Cardiac muscle cell (in vitro differentiated cells and primary cell): Measurements from ENCODE around the gene CCDC141. TPM values are rescaled to one million over a fixed set of nuclear protein-coding genes. Genes with fewer than 3 reads are reported as not detected.

Experiments
- DNase-seq, 2 donors: peaks; one replicate each; pipeline versions ENCODE4 v3.0.0 to v3.0.0-alpha.2; 2010 to 2017; ENCODE audit warnings: low read depth in 1 of 2, low spot score in 1 of 2
- H3K27ac ChIP-seq: fragments of 200-600 bp; sonication (generic); 2 replicates; pipeline ENCODE4 v1.5.1; 2016
- H3K27me3 ChIP-seq: fragments of 200-600 bp; sonication (generic); 2 replicates; pipeline ENCODE4 v1.6.0; 2016; ENCODE audit warnings: control low read depth
- H3K36me3 ChIP-seq: fragments of 200-600 bp; sonication (generic); 2 replicates; pipeline ENCODE4 v1.5.1; 2016; ENCODE audit warnings: control low read depth
- H3K4me1 ChIP-seq: fragments of 200-600 bp; sonication (generic); 2 replicates; pipeline ENCODE4 v1.8.1; 2017; ENCODE audit warnings: low read depth, mild to moderate bottlenecking, mixed run types
- H3K4me3 ChIP-seq: fragments of 200-600 bp; sonication (generic); 2 replicates; pipeline ENCODE4 v1.5.1; 2016; ENCODE audit warnings: mild to moderate bottlenecking
- H3K9me3 ChIP-seq: fragments of 200-600 bp; sonication (generic); 2 replicates; pipeline ENCODE4 v1.5.1; 2017; ENCODE audit warnings: low read depth, mild to moderate bottlenecking, control low read depth
- polyA plus RNA-seq: library from polyadenylated mRNA; unstranded; fragments of >200 nt; fragmentation: Nextera tagmentation; extraction: Ambion mirVana; gene quantifications from 2 replicates; pipeline ENCODE4 v1.2.1, GENCODE V29; 2016
- total RNA-seq: library from RNA; depleted of rRNA; stranded (reverse); fragments of >200 nt; gene quantifications from 2 replicates; pipeline ENCODE4 v1.2.3, GENCODE V29; 2016
- TF ChIP-seq, protein P1 (sequence below): IDR thresholded peaks from 2 replicates; pipeline ENCODE4 v1.5.1; 2012; ENCODE audit warnings: low read depth, mild to moderate bottlenecking, low read length

CCDC141 gene
- total and polyA plus RNA-seq, 2 experiments from 2014 or later: 134 to 213 TPM

DNA sequence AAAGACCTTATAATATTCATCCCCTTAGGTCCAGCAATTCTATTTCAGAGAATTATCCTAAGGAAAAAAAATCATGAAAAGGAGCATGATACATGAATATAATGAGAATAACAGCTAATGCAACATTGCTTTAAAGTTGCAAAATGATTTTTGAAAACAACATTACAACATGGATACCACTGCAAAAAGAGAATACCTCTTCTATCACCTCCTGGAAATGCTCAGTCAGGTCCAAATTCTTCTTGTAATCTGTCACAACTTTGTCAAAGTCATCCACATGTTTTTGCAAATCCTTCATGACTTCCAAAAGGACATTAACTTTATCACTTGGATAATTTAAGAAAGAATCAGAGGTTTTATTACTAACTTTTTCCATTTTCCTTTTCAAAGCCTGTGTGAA, 194.8 kb downstream of the CCDC141 start:
- DNase-seq: no peak
- no peak overlapping the region for H3K4me3 ChIP-seq
- TF ChIP-seq, protein P1, sequence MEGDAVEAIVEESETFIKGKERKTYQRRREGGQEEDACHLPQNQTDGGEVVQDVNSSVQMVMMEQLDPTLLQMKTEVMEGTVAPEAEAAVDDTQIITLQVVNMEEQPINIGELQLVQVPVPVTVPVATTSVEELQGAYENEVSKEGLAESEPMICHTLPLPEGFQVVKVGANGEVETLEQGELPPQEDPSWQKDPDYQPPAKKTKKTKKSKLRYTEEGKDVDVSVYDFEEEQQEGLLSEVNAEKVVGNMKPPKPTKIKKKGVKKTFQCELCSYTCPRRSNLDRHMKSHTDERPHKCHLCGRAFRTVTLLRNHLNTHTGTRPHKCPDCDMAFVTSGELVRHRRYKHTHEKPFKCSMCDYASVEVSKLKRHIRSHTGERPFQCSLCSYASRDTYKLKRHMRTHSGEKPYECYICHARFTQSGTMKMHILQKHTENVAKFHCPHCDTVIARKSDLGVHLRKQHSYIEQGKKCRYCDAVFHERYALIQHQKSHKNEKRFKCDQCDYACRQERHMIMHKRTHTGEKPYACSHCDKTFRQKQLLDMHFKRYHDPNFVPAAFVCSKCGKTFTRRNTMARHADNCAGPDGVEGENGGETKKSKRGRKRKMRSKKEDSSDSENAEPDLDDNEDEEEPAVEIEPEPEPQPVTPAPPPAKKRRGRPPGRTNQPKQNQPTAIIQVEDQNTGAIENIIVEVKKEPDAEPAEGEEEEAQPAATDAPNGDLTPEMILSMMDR: no peak
- no peaks in the 10 kb centered on the region for H3K27me3 ChIP-seq
- H3K4me1 ChIP-seq: peaks cover 33% of the 10 kb centered on the region
- no peaks in the 10 kb centered on the region for H3K9me3 ChIP-seq
- H3K27ac ChIP-seq: peak overlapping the region; percentile 61
- peaks cover 59% of the 10 kb centered on the region for H3K36me3 ChIP-seq

DNA sequence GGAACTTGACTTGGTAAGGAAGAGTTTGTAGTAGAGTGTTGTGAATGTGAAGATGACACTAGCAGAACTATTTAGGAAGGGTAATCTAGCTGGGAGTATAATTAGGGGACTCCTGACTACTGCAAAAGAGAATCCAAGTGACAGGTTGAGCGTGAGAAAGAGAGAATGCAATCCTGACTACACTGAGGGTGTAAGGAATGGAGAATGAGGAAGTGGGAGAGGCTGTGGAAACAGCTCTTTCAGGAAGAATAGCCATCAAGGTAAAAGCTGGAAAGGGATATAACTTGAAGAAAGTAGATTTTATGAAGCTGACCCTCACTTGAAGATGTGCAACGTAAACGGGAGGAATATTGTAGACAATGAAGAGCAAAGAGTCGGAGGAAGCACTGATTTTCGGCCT, 201.6 kb downstream of the CCDC141 start:
- no peak overlapping the region for H3K4me3 ChIP-seq
- TF ChIP-seq, protein P1: no peak
- no peaks in the 10 kb centered on the region for H3K27me3 ChIP-seq
- peaks cover 10% of the 10 kb centered on the region for H3K4me1 ChIP-seq
- H3K27ac ChIP-seq: no peak overlapping the region
- DNase-seq: no peak
- no peaks in the 10 kb centered on the region for H3K9me3 ChIP-seq
- peaks cover 86% of the 10 kb centered on the region for H3K36me3 ChIP-seq

DNA sequence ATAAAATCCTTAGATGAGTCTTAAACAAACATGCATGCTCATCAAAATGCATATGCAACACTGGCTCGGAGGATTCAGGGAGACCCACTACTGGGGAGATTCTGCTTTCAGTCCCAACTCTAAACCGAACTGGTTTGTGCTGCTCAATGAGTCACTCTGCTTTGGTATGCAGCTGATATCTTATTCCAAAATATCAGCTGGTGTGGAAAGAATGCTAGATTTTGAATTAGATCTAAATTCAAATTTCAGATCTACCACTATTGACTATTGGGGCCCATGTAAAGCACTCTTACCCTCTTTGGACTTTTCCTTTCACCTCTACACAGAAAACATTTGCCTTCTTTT, 203.5 kb downstream of the CCDC141 start:
- TF ChIP-seq, protein P1: no peak
- peaks cover 15% of the 10 kb centered on the region for H3K4me1 ChIP-seq
- H3K4me3 ChIP-seq: no peak overlapping the region
- peak overlapping the region; percentile 42 for H3K27ac ChIP-seq
- no peak for DNase-seq
- no peaks in the 10 kb centered on the region for H3K9me3 ChIP-seq
- H3K27me3 ChIP-seq: no peaks in the 10 kb centered on the region
- H3K36me3 ChIP-seq: peaks cover 75% of the 10 kb centered on the region

DNA sequence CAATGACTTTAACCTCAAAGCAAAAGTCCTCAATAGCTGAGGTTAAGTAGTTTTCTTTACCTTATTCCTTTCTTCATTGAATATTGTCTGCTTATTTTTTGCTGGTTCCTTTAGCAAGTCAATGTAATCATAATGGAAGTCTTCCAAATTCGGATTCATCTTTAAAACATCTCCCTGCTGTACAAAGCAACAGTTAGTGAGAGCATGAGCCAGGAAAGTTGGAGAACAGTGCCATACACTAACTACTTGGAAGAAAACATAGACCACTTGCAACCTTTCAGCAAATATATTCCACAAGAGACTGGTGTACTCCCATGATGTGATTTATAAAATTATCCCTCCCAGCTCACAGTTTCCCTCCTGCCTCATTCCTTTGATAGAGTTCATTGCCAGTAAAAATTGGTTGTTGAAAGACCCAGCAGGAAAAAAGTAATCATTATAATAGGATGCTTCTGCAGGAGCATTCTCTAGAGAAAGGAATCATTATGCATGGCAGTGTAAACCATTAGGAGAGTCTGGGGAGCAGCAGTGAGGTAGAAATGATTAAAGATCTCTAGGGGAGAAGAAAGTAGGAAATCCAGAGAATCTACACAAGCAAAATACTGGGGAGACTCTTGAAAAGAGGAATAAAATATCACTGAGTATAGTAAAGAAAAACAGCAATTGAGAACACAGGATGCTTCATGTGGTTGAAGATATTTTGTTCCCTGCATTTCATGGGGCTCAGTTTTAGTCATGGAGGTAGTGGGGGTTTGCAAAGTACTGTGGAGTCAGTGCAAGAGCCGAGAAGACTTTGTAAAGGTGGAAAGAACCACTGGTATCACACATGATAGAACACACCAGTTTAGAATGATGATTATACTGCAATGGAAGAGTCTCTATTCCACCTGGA, 204.1 kb downstream of the CCDC141 start:
- no peaks in the 10 kb centered on the region for H3K9me3 ChIP-seq
- peaks cover 71% of the 10 kb centered on the region for H3K36me3 ChIP-seq
- no peaks in the 10 kb centered on the region for H3K27me3 ChIP-seq
- H3K4me3 ChIP-seq: no peak overlapping the region
- TF ChIP-seq, protein P1: no peak
- DNase-seq: peak in 1 of 2 donors; percentile 55
- peaks cover 15% of the 10 kb centered on the region for H3K4me1 ChIP-seq
- H3K27ac ChIP-seq: peak overlapping the region; percentile 42

DNA sequence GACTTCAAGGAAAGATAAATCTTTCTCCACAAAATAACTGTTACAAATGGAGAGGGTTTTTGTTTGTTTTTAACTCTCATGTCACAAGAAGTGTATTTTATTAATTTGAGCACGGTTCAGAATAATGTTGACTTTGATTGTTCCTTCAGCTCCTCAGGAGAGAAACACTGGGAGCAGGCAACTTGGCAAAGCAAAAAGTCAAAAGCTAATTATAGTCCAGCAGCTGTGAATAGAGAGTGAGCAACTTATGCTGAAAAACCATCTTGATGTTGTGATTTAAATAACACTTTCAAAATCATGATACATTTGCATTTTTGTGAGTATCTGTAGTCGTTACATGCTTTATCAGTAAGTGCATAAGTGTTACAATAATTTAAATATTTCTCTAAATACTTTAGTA, 205.2 kb downstream of the CCDC141 start:
- Histone ChIP-seq H3K4me1 (peaks cover 15% of the 10 kb centered on the region), H3K4me3 (no peak overlapping the region), H3K27me3 (no peaks in the 10 kb centered on the region), H3K36me3 (peaks cover 60% of the 10 kb centered on the region), H3K27ac (peak overlapping the region; percentile 64), H3K9me3 (no peaks in the 10 kb centered on the region)
- TF ChIP-seq, protein P1: no peak
- no peak for DNase-seq
